HCT116 (cell line): ENCODE data around the gene CYSRT1. TPM values are rescaled to one million over a fixed set of nuclear protein-coding genes. Genes with fewer than 3 reads are reported as not detected.

ENCODE experiments used
- ATAC-seq: fragments of 200-7000 bp; cut with Tn5 transposase; 2 replicates; pipeline ENCODE4 v1.9.1; 2020; ENCODE audit warnings: mild to moderate bottlenecking, moderate library complexity
- BruUV-seq: library from RNA; stranded (reverse); fragments of 400-500 nt; replicated peaks from 2 replicates; lab custom pipeline; 2021; lab: Mats Ljungman, UMichigan
- CTCF ChIA-PET: fragments of 300-600 bp; sonication (Branson Sonifier 250); formaldehyde crosslinking; loops from one replicate; lab custom pipeline; 2021; ENCODE audit warnings: antibody characterized with exemption; lab: Charles Lee
- POLR2A ChIA-PET: fragments of 300-600, 350-600 bp; sonication (Branson Sonifier 250); formaldehyde crosslinking; loops from one replicate; lab custom pipeline; 2021; ENCODE audit warnings: antibody characterized with exemption; lab: Charles Lee
- RAD21 ChIA-PET, 2 experiments: fragments of 300-600 bp; sonication (Branson Sonifier 250); formaldehyde crosslinking; loops; one replicate each; lab custom pipeline; 2023; ENCODE audit warnings: low total read pairs in 2 of 2; ENCODE audit not compliant: uncharacterized antibody in 2 of 2, unreplicated experiment in 2 of 2, low non-redundant PET in 1 of 2; lab: Charles Lee
- DNase-seq: peaks from one replicate; pipeline ENCODE4 v3.0.0-alpha.2; 2010; ENCODE audit warnings: low read depth, low spot score
- H2AFZ ChIP-seq: fragments of 200-600 bp; shearing (Covaris generic), sonication (generic); 2 replicates; pipeline ENCODE4 v1.6.1; 2017; ENCODE audit warnings: low read depth, mixed run types, mixed read lengths, antibody characterized with exemption, low read length; ENCODE audit not compliant: poor library complexity, severe bottlenecking
- H3K27ac ChIP-seq: 2 replicates; pipeline ENCODE4 v1.5.1; 2012; ENCODE audit warnings: low read depth, low read length
- H3K27me3 ChIP-seq: fragments of 200-600 bp; sonication (generic); 2 replicates; pipeline ENCODE4 v1.6.1; 2016; ENCODE audit warnings: mixed run types, low read length, mixed read lengths; ENCODE audit not compliant: insufficient read depth
- H3K36me3 ChIP-seq, 2 experiments: fragments of 200-500 bp in 1 of 2; fragments of 200-600 bp in 1 of 2; sonication (Bioruptor generic) in 1 of 2; sonication (generic) in 1 of 2; 2 replicates each; pipeline versions ENCODE4 v1.5.1 to v1.6.1; 2014 to 2016; ENCODE audit warnings: low read length in 2 of 2, inconsistent platforms in 1 of 2, mixed read lengths in 1 of 2, mixed run types in 1 of 2; ENCODE audit not compliant: insufficient read depth in 2 of 2, control insufficient read depth in 1 of 2
- H3K4me1 ChIP-seq, 2 experiments: fragments of 200-600 bp in 1 of 2; sonication (generic) in 1 of 2; 2 replicates each; pipeline versions ENCODE4 v1.5.1 to v1.6.1; 2012 to 2017; ENCODE audit warnings: low read length in 2 of 2, inconsistent platforms in 1 of 2, mild to moderate bottlenecking in 1 of 2, mixed read lengths in 1 of 2, mixed run types in 1 of 2, moderate library complexity in 1 of 2; ENCODE audit not compliant: insufficient read depth in 2 of 2, control insufficient read depth in 1 of 2
- H3K4me2 ChIP-seq: fragments of 200-600 bp; sonication (generic); 2 replicates; pipeline ENCODE4 v1.6.1; 2017; ENCODE audit warnings: mixed run types, low read length, mixed read lengths
- H3K4me3 ChIP-seq, 2 experiments: fragments of 200-600 bp in 1 of 2; sonication (generic) in 1 of 2; replicated peaks in 1 of 2; 2 replicates each; pipeline ENCODE4 v1.5.1; 2011 to 2016; ENCODE audit warnings: low read length in 2 of 2, control low read depth in 1 of 2, low read depth in 1 of 2, mild to moderate bottlenecking in 1 of 2, mixed read lengths in 1 of 2, mixed run types in 1 of 2
- H3K79me2 ChIP-seq: fragments of 200-600 bp; sonication (generic); 2 replicates; pipeline ENCODE4 v1.6.1; 2017; ENCODE audit warnings: mild to moderate bottlenecking, mixed run types, low read length, moderate library complexity, mixed read lengths; ENCODE audit not compliant: insufficient read depth
- H3K9ac ChIP-seq: fragments of 200-600 bp; sonication (generic); 2 replicates; pipeline ENCODE4 v1.6.1; 2016; ENCODE audit warnings: low read length, mixed read lengths
- H3K9me2 ChIP-seq: fragments of 200-600 bp; sonication (generic), shearing (Covaris generic); 2 replicates; pipeline ENCODE4 v1.6.1; 2017; ENCODE audit warnings: mixed run types, mild to moderate bottlenecking, moderate library complexity; ENCODE audit not compliant: insufficient read depth
- H3K9me3 ChIP-seq, 2 experiments: fragments of 200-500 bp in 1 of 2; fragments of 200-600 bp in 1 of 2; sonication (Bioruptor generic) in 1 of 2; sonication (generic) in 1 of 2; 2 replicates each; pipeline ENCODE4 v1.6.1; 2014 to 2017; ENCODE audit warnings: low read length in 2 of 2, mixed read lengths in 2 of 2, inconsistent platforms in 1 of 2, low read depth in 1 of 2, mild to moderate bottlenecking in 1 of 2, mixed run types in 1 of 2, moderate library complexity in 1 of 2; ENCODE audit not compliant: control insufficient read depth in 1 of 2, insufficient read depth in 1 of 2
- H4K20me1 ChIP-seq: fragments of 200-600 bp; sonication (generic), shearing (Covaris generic); 2 replicates; pipeline ENCODE4 v1.6.1; 2017; ENCODE audit warnings: mixed run types, mild to moderate bottlenecking, moderate library complexity; ENCODE audit not compliant: insufficient read depth
- CEBPB ChIP-seq: IDR thresholded peaks from 2 replicates; pipeline ENCODE4 v1.6.1; 2012; ENCODE audit warnings: low read depth
- EGR1 ChIP-seq: IDR thresholded peaks from 2 replicates; pipeline ENCODE4 v1.6.1; 2012; ENCODE audit warnings: low read depth
- ELF1 ChIP-seq: IDR thresholded peaks from 2 replicates; pipeline ENCODE4 v1.6.1; 2012; ENCODE audit warnings: low read depth, borderline replicate concordance
- EZH2 ChIP-seq: fragments of 200-600 bp; sonication (generic); IDR thresholded peaks from 2 replicates; pipeline ENCODE4 v1.6.1; 2017; ENCODE audit warnings: antibody characterized with exemption, mixed run types
- EZH2phosphoT487 ChIP-seq: fragments of 200-600 bp; IDR thresholded peaks from 2 replicates; pipeline ENCODE4 v1.6.1; 2018; ENCODE audit warnings: antibody characterized with exemption, borderline replicate concordance
- FOSL1 ChIP-seq: IDR thresholded peaks from 2 replicates; pipeline ENCODE4 v1.6.1; 2012; ENCODE audit warnings: low read depth
- JUND ChIP-seq: IDR thresholded peaks from 2 replicates; pipeline ENCODE4 v1.6.1; 2012
- POLR2A ChIP-seq: IDR thresholded peaks from 2 replicates; pipeline ENCODE4 v1.7.0; 2011; ENCODE audit warnings: borderline replicate concordance; ENCODE audit not compliant: insufficient read depth, insufficient read length; ENCODE audit errors: extremely low read depth
- POLR2AphosphoS5 ChIP-seq: IDR thresholded peaks from 2 replicates; pipeline ENCODE4 v1.6.1; 2011; ENCODE audit warnings: mild to moderate bottlenecking, low read depth, low read length, moderate library complexity
- RAD21 ChIP-seq: IDR thresholded peaks from 2 replicates; pipeline ENCODE4 v1.6.1; 2012; ENCODE audit warnings: low read depth, mild to moderate bottlenecking
- SP1 ChIP-seq: IDR thresholded peaks from 2 replicates; pipeline ENCODE4 v1.6.1; 2012; ENCODE audit warnings: low read depth
- SRF ChIP-seq: IDR thresholded peaks from 2 replicates; pipeline ENCODE4 v1.6.1; 2012; ENCODE audit warnings: low read depth
- YY1 ChIP-seq: IDR thresholded peaks from 2 replicates; pipeline ENCODE4 v1.6.1; 2011; ENCODE audit warnings: low read length, low read depth, moderate library complexity, mild to moderate bottlenecking; ENCODE audit not compliant: insufficient replicate concordance; ENCODE audit errors: extremely low read depth
- ZNF274 ChIP-seq: fragments of 200-500 bp; sonication (Bioruptor generic); IDR thresholded peaks from 2 replicates; pipeline ENCODE4 v1.6.1; 2014; ENCODE audit warnings: mild to moderate bottlenecking, low read depth, low read length, inconsistent platforms
- intact Hi-C: fragments of 100-400 bp; cut with micrococcal nuclease; formaldehyde crosslinking; loops from 2 replicates; pipeline ENCODE4 v1.10.0; 2022
- total RNA-seq: library from RNA; stranded (reverse); gene quantifications from one replicate; pipeline ENCODE4 v1.2.1, GENCODE V29; 2021; ENCODE audit not compliant: unreplicated experiment
- TF ChIP-seq, protein P1 (sequence below): IDR thresholded peaks from 2 replicates; pipeline ENCODE4 v1.6.1; 2012
- TF ChIP-seq, protein P2 (sequence below): IDR thresholded peaks from 2 replicates; pipeline ENCODE4 v1.6.1; 2012
- TF ChIP-seq, protein P3 (sequence below): IDR thresholded peaks from 2 replicates; pipeline ENCODE4 v1.6.1; 2012; ENCODE audit warnings: low read depth
- TF ChIP-seq, protein P4 (sequence below): IDR thresholded peaks from 2 replicates; pipeline ENCODE4 v1.6.1; 2011; ENCODE audit warnings: mild to moderate bottlenecking, low read length, moderate library complexity; ENCODE audit not compliant: insufficient replicate concordance; ENCODE audit errors: extremely low read depth

The CYSRT1 gene
- total RNA-seq, 1 experiment from 2014 or later: 4.3 TPM

DNA sequence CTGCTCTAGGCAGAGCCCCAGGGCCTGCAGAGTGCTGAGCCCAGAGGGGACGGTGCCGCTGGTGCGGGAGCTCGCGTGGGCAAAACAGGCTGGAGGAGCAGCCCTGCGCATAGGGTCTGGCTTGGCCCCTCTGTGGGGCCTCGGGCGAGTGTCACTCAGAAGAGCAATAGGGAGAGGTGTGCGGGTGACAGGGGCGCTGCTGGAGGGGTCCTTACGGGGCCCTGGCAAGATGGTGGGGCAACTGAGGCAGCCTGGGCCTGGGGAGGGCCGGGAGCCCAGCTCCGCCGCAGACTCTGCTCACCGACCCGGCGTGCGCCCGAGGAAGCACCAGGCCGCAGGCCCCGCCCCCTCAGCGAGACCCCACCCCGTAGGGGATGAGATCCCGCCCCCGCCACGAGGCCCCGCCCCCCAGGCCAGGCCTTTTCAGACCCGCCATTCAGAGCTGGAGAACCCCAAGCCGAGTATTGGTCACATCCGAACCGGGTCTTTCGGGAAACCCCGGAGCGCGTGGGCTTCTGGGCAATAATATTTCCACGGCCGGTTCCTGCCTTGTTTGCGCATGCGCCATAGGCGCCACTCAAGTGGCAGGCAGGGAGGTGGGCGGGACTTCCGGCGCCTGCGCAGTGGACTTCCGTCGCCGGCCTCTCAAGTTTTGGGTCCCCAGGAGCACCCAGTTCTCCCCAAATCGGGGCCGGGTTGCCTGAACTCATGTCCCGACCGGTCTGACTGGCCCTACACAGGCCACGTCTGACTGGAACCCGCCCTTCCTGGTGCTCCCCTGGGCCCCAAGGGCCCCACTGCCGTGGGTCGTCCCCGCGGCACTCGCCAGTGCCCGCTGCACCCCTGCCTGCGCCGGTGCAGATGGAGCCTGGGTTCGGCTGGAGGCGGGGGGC, 1.6 kb upstream of the CYSRT1 start:
- peak overlapping the region; percentile 82 to 99 for H3K4me3 ChIP-seq
- H3K4me1 ChIP-seq: peaks cover 48 to 79% of the 10 kb centered on the region in 2 experiments
- peak overlapping the region; percentile 99 for H3K4me2 ChIP-seq
- DNase-seq: peak; percentile 97
- H3K9me3 ChIP-seq: no peaks in the 10 kb centered on the region
- no peaks in the 10 kb centered on the region for H3K9me2 ChIP-seq
- ChIA-PET RAD21 (interaction anchor here (0.5 to 0.6 kb wide), 4 partner anchors 33 to 78 kb away, joined by 3 to 5 read pairs (median 3); no protein-coding TSS in a partner anchor), POLR2A (interaction anchor here (0.5 to 1.6 kb wide), 13 partner anchors 9 to 222 kb away, joined by 3 to 19 read pairs (median 4); partner anchors contain the start of genes MAN1B1, NDOR1, SSNA1 and TMEM203), CTCF (interaction anchor here (1.0 to 3.2 kb wide), 8 partner anchors 9 to 177 kb away, joined by 3 to 16 read pairs (median 8); partner anchors contain the start of genes NELFB, NPDC1 and SAPCD2)
- H3K9ac ChIP-seq: peak overlapping the region; percentile 97
- H2AFZ ChIP-seq: no peak overlapping the region
- intact Hi-C loops: loop anchor here (2.0 to 10.0 kb wide), 3 partner anchors 19 to 439 kb away; partner anchors contain the start of genes NDOR1 and TMEM203
- peak overlapping the region; percentile 98 for H3K27ac ChIP-seq
- H3K27me3 ChIP-seq: no peaks in the 10 kb centered on the region
- ATAC-seq: peak; percentile 69
- BruUV-seq: no TSS peak
- H3K79me2 ChIP-seq: no peaks in the 10 kb centered on the region
- H3K36me3 ChIP-seq: no peaks in the 10 kb centered on the region
- no peaks in the 10 kb centered on the region for H4K20me1 ChIP-seq
- TF ChIP-seq, protein P1, sequence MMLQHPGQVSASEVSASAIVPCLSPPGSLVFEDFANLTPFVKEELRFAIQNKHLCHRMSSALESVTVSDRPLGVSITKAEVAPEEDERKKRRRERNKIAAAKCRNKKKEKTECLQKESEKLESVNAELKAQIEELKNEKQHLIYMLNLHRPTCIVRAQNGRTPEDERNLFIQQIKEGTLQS: no peak
- no peak for TF ChIP-seq EZH2phosphoT487
- no peak for TF ChIP-seq ELF1
- no peak for TF ChIP-seq ZNF274
- no peak for TF ChIP-seq SP1
- TF ChIP-seq, protein P2, sequence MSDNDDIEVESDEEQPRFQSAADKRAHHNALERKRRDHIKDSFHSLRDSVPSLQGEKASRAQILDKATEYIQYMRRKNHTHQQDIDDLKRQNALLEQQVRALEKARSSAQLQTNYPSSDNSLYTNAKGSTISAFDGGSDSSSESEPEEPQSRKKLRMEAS: no peak
- no peak for TF ChIP-seq CEBPB
- TF ChIP-seq YY1: peak; percentile 83
- no peak for TF ChIP-seq EGR1
- TF ChIP-seq, protein P3, sequence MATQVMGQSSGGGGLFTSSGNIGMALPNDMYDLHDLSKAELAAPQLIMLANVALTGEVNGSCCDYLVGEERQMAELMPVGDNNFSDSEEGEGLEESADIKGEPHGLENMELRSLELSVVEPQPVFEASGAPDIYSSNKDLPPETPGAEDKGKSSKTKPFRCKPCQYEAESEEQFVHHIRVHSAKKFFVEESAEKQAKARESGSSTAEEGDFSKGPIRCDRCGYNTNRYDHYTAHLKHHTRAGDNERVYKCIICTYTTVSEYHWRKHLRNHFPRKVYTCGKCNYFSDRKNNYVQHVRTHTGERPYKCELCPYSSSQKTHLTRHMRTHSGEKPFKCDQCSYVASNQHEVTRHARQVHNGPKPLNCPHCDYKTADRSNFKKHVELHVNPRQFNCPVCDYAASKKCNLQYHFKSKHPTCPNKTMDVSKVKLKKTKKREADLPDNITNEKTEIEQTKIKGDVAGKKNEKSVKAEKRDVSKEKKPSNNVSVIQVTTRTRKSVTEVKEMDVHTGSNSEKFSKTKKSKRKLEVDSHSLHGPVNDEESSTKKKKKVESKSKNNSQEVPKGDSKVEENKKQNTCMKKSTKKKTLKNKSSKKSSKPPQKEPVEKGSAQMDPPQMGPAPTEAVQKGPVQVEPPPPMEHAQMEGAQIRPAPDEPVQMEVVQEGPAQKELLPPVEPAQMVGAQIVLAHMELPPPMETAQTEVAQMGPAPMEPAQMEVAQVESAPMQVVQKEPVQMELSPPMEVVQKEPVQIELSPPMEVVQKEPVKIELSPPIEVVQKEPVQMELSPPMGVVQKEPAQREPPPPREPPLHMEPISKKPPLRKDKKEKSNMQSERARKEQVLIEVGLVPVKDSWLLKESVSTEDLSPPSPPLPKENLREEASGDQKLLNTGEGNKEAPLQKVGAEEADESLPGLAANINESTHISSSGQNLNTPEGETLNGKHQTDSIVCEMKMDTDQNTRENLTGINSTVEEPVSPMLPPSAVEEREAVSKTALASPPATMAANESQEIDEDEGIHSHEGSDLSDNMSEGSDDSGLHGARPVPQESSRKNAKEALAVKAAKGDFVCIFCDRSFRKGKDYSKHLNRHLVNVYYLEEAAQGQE: no peak
- TF ChIP-seq POLR2A: peak; percentile 58
- TF ChIP-seq POLR2AphosphoS5: peak; percentile 89
- TF ChIP-seq JUND: no peak
- TF ChIP-seq RAD21: no peak
- no peak for TF ChIP-seq EZH2
- TF ChIP-seq, protein P4, sequence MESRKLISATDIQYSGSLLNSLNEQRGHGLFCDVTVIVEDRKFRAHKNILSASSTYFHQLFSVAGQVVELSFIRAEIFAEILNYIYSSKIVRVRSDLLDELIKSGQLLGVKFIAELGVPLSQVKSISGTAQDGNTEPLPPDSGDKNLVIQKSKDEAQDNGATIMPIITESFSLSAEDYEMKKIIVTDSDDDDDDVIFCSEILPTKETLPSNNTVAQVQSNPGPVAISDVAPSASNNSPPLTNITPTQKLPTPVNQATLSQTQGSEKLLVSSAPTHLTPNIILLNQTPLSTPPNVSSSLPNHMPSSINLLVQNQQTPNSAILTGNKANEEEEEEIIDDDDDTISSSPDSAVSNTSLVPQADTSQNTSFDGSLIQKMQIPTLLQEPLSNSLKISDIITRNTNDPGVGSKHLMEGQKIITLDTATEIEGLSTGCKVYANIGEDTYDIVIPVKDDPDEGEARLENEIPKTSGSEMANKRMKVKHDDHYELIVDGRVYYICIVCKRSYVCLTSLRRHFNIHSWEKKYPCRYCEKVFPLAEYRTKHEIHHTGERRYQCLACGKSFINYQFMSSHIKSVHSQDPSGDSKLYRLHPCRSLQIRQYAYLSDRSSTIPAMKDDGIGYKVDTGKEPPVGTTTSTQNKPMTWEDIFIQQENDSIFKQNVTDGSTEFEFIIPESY: no peak
- no peak for TF ChIP-seq FOSL1
- TF ChIP-seq SRF: no peak
